KOPT-K1 (cell line): ENCODE measurements around the gene SNPH.

ENCODE experiments used
- H3K27ac ChIP-seq: fragments of 200-600 bp; sonication (generic); 2 replicates; pipeline ENCODE4 v1.5.1; 2016; ENCODE audit warnings: antibody characterized with exemption, mild to moderate bottlenecking, low read depth, low read length; ENCODE audit not compliant: poor library complexity, severe bottlenecking
- H3K36me3 ChIP-seq: fragments of 200-600 bp; sonication (generic); 2 replicates; pipeline ENCODE4 v1.5.1; 2017; ENCODE audit warnings: antibody characterized with exemption, mild to moderate bottlenecking, low read length, moderate library complexity; ENCODE audit not compliant: insufficient read depth
- H3K9me3 ChIP-seq: fragments of 200-600 bp; sonication (generic); 2 replicates; pipeline ENCODE4 v1.5.1; 2017; ENCODE audit warnings: antibody characterized with exemption, low read length, mild to moderate bottlenecking; ENCODE audit not compliant: insufficient read depth, poor library complexity, severe bottlenecking

SNPH gene

DNA sequence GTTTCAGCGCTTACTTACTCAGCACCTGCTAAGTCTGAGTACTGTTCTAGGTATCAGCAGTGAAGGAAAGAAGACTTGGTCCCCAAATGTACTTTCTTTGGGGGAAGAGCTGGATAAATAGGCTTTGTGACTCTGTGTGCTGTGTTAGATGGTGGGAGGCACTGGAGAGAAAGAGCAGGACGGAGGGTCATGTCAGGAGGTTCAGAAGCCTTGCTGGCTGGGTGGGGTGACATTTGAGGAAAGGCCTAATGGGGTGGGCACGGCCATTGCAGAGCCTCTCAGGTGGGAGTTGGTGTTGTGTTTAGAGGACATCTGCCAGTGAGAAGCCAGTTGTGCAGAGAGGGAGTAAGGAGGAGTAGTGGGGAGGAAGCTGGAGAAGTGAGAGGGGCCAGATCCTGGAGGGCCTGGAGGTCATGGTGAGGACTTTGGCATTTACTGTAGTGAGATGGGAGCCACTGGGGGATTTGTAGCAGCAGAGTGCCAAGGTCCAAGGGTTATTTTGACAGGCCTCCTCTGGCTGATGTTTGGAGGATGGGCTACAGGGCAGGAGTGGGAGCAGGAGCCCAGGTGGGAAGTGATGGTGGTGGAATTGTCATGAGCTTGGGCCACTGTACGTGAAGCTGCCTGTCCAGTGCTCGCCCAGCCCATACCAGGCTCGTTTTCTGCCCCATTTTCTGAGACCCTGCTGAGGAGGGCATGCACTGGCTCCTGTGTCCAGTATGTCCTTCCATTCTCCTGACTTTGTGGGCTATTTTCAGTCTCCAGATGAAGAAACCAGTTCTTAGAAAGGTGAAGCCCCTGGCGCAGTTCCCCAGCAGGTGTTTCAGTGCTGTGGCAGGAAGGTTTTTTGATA, 62.0 kb downstream of the SNPH start:
- Histone ChIP-seq H3K27ac (no peak overlapping the region), H3K9me3 (no peaks in the 10 kb centered on the region), H3K36me3 (peaks cover 25% of the 10 kb centered on the region)

DNA sequence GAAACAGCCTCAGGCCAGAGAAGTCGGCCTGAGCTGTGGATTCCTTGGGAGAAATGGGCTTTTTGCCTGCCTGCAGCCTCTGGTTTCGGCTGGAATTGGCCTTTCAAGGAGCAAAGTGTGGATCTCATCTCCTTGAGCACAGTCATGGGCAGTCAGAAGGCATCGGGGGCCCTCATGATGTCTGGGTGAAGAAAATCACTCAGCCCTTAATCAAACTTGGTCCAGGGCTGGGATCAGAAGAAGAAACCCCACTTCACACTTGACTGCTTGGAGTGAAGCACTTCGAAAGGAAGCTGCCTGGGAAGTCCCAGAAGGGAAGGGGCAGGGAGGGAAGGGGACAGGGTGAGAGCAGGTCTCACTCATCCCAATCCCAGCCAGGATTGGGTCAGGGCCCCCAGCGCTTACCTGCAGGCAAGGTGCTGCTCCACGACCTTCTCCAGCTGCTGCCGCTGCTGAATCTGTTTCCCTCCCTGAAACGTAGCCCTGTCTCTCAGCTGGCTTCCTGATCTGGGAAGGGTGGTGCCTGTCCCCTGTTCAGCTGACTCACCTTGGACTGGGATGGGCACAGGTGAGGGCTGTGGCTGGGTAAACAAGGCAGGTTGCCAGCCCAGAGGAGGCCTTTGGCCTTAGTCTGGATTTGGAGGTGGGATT, 62.7 kb downstream of the SNPH start, which contains the start of gene SDCBP2:
Gene SDCBP2, minus strand, starts transcription at position 460 of the 651 bp plus-strand sequence. CDS start 8,723 bp downstream, outside the sequence.
- no peaks in the 10 kb centered on the region for H3K9me3 ChIP-seq
- no peak within 1 kb of the TSS for H3K27ac ChIP-seq
- H3K36me3 ChIP-seq, result peaks cover 29% of the 10 kb centered on the region

DNA sequence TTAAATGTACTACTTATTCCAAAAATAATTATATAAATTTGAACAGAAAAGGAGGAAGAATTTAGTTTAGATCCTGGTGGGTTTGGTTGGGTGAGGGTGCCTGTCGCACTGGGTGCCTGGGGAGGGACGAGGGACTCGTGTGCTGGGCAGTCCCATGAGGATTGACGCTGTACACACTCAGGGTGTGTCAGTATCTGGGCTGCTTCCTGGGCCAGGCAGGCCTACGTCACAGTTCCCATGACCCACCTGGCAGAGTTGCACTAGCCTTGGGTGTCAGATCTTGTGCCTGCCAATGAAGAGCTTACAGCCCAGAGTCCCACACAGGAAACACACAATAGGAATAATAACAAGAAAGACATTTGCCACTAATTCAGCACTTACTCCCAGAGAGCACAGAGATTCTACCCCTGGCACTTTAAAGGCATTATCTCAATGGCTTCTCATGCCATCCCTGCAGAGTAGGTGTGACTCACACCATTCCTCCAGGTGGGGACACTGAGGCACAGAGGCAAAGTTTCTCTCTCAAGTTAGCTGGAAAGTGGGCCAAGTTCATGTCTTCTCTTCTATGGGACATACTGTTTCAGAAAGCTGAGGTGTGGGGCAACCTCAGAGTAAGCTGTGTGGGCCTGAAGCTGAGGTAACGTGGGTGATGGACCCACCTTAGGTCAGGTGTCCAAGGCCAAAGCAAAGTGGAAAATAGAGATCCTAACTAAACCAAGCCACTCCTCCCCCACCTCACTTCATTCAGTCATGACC, 64.2 kb downstream of the SNPH start:
- no peak overlapping the region for H3K27ac ChIP-seq
- no peaks in the 10 kb centered on the region for H3K9me3 ChIP-seq
- H3K36me3 ChIP-seq, result peaks cover 29% of the 10 kb centered on the region

DNA sequence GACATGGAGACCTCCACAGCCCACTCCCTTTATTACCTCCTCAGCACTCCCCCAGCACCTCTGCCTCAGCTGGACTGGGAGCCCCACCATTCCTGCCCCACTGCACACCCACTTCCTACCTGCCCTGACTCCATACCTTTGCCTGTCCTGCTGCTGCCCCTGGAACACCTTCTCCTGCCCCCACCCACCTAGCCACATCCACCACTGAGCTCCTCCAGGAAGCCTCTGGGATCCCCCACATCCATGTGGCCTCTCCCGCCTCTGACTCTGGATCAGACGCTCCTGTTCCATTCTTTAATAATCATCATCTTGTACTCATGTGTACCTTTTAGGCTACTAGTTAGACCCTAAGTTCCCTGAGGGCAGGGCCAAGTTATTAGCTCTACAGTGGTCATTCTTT, 65.0 kb downstream of the SNPH start:
- Histone ChIP-seq H3K9me3 (no peaks in the 10 kb centered on the region), H3K27ac (no peak overlapping the region), H3K36me3 (peaks cover 29% of the 10 kb centered on the region)

DNA sequence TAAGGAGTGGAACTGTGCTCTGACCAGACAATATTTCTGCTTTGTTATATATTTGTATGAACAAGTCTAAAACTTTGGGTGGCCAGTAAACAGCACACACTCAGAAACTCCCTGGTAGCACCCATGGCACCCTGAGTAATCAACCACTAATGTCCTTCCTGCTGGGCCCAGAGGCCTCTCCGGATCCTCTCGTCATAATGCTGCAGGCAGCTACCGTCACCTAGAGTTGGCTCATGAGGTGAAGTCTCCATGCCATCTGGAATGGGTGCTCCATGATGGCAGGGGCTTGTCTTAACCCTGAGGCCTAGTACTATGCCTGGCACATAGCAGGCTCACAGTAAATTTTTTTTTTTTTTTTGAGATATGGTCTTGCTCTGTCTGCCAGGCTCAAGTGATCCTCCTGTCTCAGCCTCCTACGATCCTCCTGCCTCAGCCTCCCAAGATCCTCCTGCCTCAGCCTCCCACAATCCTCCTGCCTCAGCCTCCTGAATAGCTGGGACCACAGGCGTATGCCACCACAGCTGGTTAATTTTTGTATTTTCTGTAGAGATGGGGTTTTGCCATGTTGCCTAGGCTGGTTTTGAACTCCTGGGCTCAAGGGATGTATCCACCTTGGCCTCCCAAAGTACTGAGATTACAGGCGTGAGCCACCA, 65.8 kb downstream of the SNPH start:
- H3K27ac ChIP-seq, result no peak overlapping the region
- no peaks in the 10 kb centered on the region for H3K9me3 ChIP-seq
- H3K36me3 ChIP-seq, result peaks cover 29% of the 10 kb centered on the region

DNA sequence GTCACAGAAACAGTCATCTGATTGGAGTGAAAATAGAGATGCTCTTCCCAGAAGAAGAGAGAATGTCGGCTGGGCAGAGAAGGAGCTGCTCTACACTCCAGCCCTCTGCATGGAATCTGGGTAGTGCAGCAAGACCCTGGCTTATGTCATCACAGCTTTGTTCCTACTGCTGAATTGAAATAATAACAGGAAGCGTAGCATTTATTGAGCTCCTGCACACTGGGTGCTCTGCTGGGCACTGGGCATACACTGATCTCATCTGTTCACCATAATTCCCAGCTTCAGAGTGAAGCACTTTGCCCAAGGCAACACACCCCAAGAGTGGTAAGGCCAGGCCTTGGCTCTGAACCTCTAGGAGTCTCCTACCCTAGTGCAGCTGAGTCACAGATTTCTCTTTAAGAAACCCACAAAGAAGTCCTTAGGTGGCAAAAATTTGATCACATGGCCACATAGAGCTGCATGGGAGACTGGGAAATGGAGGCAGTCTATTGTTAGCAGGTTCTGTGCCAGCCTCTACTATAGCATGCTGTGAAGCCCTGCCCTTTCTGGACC, 66.7 kb downstream of the SNPH start:
- H3K27ac ChIP-seq, result no peak overlapping the region
- H3K36me3 ChIP-seq, result peaks cover 29% of the 10 kb centered on the region
- no peaks in the 10 kb centered on the region for H3K9me3 ChIP-seq

DNA sequence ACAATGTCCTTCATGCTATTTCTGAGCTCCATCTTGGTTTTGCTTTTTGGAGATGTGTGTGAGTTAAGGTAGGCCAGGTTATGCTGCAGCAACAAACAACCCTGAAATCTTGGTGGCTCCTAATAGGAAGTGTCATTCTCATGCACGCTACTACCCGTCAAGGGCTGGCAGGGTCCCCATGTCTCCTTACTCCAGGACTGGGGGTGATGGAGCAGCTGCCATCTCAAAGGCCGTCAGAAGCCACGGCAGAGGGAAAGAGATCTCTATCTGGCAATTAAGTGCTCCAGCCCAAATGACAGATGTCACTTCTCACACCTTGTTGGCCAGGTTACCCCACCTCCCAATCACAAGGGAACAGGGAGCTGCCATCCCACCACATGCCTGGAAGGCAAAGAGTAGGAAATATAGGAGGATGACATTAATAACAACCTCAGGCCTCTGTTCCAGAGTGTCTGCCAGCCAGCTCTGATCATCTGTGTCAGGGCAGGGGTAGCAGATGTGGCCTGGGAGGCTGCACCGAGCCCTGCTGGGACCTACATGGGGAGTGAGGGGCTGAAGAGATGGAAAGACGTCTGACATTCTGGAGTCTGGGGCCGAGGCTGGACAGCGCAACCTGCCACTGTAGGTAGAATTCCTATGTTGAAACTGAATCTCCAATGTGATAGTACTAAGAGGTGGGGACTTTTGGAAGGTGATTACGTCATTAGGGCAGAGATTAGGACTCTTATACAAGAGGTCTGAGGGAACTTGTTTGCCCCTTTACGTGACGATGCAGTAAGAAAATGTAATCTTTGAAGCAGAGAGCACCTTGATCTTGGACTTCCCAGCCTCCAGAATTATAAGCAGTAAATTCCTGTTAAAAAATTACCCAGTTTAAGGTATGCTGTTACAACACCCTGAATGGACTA, 67.6 kb downstream of the SNPH start:
- Histone ChIP-seq H3K9me3 (no peaks in the 10 kb centered on the region), H3K36me3 (peaks cover 29% of the 10 kb centered on the region)

DNA sequence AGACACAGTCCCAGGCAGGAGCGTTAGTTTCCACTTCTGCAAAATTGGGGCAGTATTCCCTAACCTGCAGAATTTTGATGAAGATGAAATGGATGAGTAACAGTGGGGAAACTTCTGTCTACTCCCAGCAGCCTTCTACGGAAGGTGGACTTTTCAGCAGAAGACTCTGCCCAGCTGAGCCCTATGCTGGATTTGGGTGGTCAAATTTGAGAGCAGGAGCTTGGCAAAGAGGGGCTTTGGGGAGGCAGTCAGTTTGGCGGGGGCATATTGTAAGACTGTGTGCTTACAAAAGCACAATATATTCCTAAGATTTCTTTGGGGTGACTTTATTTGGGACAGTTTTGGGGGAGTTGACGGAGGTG, 68.3 kb downstream of the SNPH start:
- H3K9me3 ChIP-seq, result no peaks in the 10 kb centered on the region
- no peak overlapping the region for H3K27ac ChIP-seq
- H3K36me3 ChIP-seq, result peaks cover 29% of the 10 kb centered on the region

More for the DNA sequence above, 67.6 kb downstream of the SNPH start:
- no peak overlapping the region for H3K27ac ChIP-seq

DNA sequence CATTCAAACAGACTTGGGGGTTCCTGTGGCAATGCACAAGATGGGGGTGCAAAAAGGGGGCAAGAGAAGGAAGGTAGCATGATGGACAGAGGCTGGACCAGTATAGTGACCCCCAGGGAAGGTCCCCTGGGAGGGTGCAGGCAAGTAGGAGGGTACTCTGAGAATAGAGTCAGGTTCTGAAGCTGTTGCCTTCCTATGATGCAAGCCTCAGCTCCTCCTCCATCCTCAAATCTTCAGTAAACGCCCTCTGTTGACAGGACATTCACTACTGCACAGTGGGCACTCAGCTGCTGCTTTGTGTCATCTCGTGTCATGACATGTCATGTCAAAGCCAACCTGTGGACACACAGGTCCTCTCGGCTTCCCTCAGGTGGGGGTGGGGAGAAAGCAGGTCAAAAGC, 68.7 kb downstream of the SNPH start:
- H3K9me3 ChIP-seq, result no peaks in the 10 kb centered on the region
- H3K27ac ChIP-seq, result no peak overlapping the region
- peaks cover 29% of the 10 kb centered on the region for H3K36me3 ChIP-seq

DNA sequence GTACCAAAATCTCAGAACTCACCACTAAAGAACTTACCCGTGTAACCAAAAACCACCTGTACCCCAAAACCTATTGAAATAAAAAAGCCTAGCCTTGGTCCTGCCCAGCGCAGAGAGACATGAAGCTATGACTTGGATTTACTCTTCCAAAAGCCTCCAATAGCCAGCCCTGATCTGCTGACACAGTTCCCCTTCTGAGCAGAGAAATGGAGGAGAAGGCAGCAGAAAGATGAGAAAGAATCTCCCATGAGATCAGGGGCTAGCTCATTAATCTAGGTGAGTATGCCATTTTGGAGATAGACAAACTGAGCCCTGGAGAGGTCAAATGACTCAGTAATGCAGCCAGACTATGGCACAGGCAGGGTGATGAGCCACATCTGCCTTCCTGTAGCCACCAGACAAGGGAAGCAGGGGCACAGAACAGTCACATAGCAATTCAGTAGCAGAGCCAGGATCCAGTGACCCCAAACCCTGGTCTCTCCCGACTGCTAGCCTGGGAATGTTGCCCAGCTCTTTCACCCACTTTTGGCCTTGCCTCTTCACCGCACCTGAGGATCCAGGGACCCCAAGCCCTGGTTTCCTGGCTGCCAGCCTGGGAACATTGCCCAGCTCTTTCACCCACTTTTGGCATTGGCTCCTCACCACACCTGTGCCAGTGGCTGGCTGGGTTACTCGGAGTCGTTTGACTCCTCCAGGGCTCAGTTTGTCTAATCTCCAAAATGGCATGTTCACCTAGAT, 70.0 kb downstream of the SNPH start:
- Histone ChIP-seq H3K36me3 (peaks cover 26% of the 10 kb centered on the region), H3K27ac (no peak overlapping the region)

DNA sequence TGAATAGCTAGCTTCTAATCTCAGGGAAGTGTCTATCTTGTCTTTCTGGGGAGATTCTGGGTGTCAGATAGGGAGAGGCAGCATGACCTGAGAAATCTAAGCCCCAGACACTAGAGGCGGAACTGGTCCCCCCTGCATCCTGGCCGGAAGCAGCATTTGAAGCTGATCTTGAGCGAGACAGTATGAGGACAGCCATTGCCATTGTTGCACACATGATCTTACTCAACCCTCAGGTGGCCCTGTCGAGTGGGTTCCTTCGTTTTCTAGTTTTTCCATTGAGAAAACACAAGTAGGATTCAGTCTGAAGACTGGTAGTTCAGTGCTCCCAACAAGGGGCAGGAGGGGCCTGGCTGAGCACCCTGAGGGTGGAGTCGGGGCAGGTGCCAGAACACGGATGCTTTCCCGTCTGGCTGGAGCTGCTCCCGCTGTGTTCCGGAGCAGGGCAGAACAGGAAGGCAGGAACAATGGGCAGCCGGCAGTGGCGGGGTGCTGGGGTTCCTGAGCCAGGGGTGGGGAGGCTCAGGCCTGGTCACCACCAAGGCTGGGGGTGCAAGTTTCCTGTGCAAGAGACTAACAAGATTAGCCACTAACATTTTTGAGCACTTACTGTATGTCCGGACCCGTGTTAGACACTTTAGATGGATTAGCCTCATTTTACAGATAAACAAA, 70.7 kb downstream of the SNPH start:
- H3K36me3 ChIP-seq, result peaks cover 22% of the 10 kb centered on the region
- no peaks in the 10 kb centered on the region for H3K9me3 ChIP-seq
- no peak overlapping the region for H3K27ac ChIP-seq

More for the DNA sequence above, 70.0 kb downstream of the SNPH start:
- H3K9me3 ChIP-seq, result no peaks in the 10 kb centered on the region

DNA sequence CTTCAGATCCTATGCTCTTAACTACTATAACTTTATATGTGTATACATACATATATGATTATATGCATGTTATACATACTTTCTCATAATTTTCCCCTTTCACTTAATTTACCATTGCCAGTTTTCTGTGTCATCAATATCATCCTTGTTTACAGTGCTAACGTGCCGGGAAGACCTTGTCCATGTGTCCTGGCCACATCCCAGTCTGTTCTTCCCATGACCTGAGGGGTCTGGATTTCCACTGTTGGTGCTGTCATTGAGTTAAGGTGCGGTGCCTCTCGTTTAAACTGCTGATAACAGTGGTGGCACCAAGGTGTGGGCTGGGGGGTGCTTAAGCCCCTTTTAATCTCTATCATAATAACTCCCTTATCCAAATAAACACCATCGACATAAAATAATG, 71.3 kb downstream of the SNPH start:
- Histone ChIP-seq H3K27ac (no peak overlapping the region), H3K9me3 (no peaks in the 10 kb centered on the region), H3K36me3 (peaks cover 15% of the 10 kb centered on the region)

DNA sequence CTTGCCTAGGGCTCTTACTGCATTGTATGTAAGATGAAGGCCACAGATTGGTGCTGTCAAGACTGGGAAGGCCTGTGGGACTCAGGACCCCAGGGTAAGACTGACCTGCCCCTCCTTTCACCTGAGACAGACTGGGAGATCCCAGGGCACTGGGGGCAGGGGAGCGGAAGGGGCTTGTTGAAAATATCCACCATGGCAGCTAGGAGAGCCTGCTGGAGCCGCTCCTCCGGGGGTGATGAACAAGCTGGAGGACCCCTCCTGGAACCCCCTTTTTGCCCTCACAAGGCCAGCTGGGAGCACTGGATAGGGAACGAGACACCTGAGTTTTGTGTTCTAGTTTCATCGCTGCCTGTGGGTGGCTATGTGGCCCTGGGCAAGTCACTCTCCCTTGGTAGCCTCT, 72.0 kb downstream of the SNPH start:
- Histone ChIP-seq H3K27ac (no peak overlapping the region), H3K9me3 (no peaks in the 10 kb centered on the region), H3K36me3 (peaks cover 9% of the 10 kb centered on the region; the same call in 1 of the 2 replicates)
